ENCODE data around the gene RPL32. TPM values are rescaled to one million over a fixed set of nuclear protein-coding genes. Genes with fewer than 3 reads are reported as not detected.
"Not testable (repeated sequence)": the region's sequence is repeated elsewhere in the genome, so short reads cannot be mapped to it uniquely, and the experiment has no call there.

RPL32 gene
- total and polyA plus RNA-seq, 7 donors: 920 to 3,640 (median 1,772) TPM

DNA sequence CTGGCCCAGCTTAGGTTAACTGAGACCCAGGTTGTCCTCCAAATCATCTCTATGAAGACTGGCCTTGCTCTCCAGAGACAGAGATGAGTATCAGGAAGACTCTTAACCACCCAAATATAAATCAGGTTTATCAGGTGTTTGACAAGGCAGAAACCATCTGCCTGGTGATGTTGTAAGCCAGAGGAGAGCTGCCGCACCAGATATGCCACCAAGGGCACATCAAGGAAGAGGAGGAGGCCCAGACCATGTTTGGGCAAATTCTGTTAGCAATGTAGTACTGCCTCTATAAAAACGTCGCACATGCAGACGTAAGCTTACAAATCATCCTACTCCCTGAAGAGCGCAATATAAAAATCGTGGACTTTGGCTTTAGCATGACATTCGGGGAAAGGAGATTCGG is 21.0 kb upstream of the RPL32 start:
- no peak for TF ChIP-seq EP300 (IDR thresholded peaks at IDR 0.05)
- no peak for TF ChIP-seq POLR2AphosphoS5 (IDR thresholded peaks at IDR 0.05)
- TF ChIP-seq, protein P1, sequence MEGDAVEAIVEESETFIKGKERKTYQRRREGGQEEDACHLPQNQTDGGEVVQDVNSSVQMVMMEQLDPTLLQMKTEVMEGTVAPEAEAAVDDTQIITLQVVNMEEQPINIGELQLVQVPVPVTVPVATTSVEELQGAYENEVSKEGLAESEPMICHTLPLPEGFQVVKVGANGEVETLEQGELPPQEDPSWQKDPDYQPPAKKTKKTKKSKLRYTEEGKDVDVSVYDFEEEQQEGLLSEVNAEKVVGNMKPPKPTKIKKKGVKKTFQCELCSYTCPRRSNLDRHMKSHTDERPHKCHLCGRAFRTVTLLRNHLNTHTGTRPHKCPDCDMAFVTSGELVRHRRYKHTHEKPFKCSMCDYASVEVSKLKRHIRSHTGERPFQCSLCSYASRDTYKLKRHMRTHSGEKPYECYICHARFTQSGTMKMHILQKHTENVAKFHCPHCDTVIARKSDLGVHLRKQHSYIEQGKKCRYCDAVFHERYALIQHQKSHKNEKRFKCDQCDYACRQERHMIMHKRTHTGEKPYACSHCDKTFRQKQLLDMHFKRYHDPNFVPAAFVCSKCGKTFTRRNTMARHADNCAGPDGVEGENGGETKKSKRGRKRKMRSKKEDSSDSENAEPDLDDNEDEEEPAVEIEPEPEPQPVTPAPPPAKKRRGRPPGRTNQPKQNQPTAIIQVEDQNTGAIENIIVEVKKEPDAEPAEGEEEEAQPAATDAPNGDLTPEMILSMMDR (IDR thresholded peaks at IDR 0.05): no peak
- no peak for TF ChIP-seq POLR2A (IDR thresholded peaks at IDR 0.05)
- Histone ChIP-seq H3K27me3 (no peaks in the 10 kb centered on the region), H3K4me1 (no peaks in the 10 kb centered on the region), H3K36me3 (no peaks in the 10 kb centered on the region), H3K27ac (no peak overlapping the region), H3K4me3 (no peak overlapping the region), H3K9me3 (peaks cover 0 to 7% (median 2%) of the 10 kb centered on the region in 4 donors)
- 87 to 91% methylated on average over 8 of the region's 8 CpGs for WGBS, 2 donors
- intact Hi-C loops (cut with DNase I): no loop called here
- no peak for DNase-seq

DNA sequence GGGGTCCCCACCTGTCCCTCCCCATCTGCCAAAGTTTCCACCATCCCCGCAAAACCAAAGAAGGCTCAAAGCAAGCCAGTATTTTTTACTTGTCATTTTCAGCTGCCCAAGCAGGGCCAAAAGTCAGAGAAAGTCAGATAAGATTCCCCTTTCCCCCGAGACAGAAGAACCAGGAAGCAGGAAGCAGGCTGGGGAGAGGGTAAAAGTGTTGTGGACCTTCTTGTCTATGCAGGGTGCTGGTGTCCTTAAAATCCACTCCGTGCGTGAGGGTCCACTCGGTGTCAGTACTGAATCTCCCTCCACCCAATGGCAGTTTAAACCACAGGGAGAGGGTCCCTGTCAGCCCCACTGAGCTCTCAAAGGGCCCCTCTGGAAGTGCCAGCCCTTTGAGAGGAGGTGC is 20.2 kb upstream of the RPL32 start:
- H3K4me1 ChIP-seq: no peaks in the 10 kb centered on the region
- DNase-seq: no peak
- H3K4me3 ChIP-seq: no peak overlapping the region
- TF ChIP-seq POLR2A (IDR thresholded peaks at IDR 0.05) (no peak), EP300 (IDR thresholded peaks at IDR 0.05) (no peak), POLR2AphosphoS5 (IDR thresholded peaks at IDR 0.05) (no peak)
- TF ChIP-seq, protein P1 (IDR thresholded peaks at IDR 0.05): no peak
- H3K9me3 ChIP-seq: peaks cover 0 to 7% (median 2%) of the 10 kb centered on the region in 4 donors
- WGBS, 2 donors: 83 to 87% methylated on average over 5 of the region's 5 CpGs
- no peaks in the 10 kb centered on the region for H3K27me3 ChIP-seq
- intact Hi-C loops (cut with DNase I): no loop called here
- no peaks in the 10 kb centered on the region for H3K36me3 ChIP-seq
- H3K27ac ChIP-seq: no peak overlapping the region

DNA sequence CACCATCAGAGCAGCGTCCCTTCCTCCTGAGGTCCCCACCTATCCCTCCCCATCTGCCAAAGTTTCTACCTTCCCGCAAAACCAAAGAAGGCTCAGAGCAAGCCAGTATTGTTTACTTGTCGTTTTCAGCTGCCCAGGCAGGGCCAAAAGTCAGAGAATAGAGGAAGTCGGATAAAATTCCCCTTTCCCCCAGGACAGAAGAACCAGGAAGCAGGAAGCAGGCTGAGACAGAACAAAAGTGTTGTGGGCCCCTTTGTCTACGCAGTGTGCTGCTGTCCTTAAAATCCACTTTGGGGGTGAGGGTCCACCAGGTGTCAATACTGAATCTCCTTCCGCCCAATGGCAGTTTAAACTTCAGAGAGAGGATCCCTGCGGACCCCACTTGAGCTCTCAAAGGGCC is 18.5 kb upstream of the RPL32 start:
- TF ChIP-seq EP300 (IDR thresholded peaks at IDR 0.05) (no peak), POLR2A (IDR thresholded peaks at IDR 0.05) (no peak), POLR2AphosphoS5 (IDR thresholded peaks at IDR 0.05) (no peak)
- TF ChIP-seq, protein P1 (IDR thresholded peaks at IDR 0.05): no peak
- no peak for DNase-seq
- 48 to 68% methylated on average over 7 of the region's 7 CpGs for WGBS, 2 donors
- H3K36me3 ChIP-seq: no peaks in the 10 kb centered on the region
- no peak overlapping the region for H3K4me3 ChIP-seq
- no peak overlapping the region for H3K27ac ChIP-seq
- no peaks in the 10 kb centered on the region for H3K27me3 ChIP-seq
- intact Hi-C loops (cut with DNase I): loop anchor here (5.0 kb wide), 1 partner anchor 37 kb away; no protein-coding TSS in a partner anchor
- no peaks in the 10 kb centered on the region for H3K9me3 ChIP-seq
- H3K4me1 ChIP-seq: no peaks in the 10 kb centered on the region

DNA sequence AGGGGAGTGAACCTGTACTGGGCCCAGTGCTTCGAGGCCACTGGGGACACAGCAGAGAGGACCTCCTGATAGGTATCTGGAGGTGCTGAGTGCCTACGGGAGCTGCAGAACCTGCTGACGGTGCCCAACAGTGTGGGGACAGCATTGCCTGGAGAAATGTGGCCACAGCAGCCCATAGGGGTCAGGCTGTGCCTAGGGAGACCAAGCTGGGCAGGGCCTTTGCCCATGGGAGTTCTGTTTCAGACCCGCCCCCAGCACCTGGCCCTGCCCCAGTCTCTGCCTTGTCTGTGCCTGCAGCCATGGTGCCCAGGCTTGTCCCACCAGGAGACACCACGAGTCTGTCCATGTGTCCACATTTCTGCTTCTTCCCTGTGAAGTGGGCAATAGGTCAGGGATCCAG is 15.3 kb upstream of the RPL32 start:
- no peaks in the 10 kb centered on the region for H3K36me3 ChIP-seq
- no peaks in the 10 kb centered on the region for H3K4me1 ChIP-seq
- no peaks in the 10 kb centered on the region for H3K9me3 ChIP-seq
- intact Hi-C loops (cut with DNase I): loop anchor here (5.0 kb wide), 1 partner anchor 41 kb away; no protein-coding TSS in a partner anchor
- no peak overlapping the region for H3K4me3 ChIP-seq
- no peak overlapping the region for H3K27ac ChIP-seq
- no peaks in the 10 kb centered on the region for H3K27me3 ChIP-seq
- 83 to 85% methylated on average over 5 of the region's 5 CpGs for WGBS, 2 donors
- TF ChIP-seq POLR2A (IDR thresholded peaks at IDR 0.05) (no peak), POLR2AphosphoS5 (IDR thresholded peaks at IDR 0.05) (no peak), EP300 (IDR thresholded peaks at IDR 0.05) (no peak)
- TF ChIP-seq, protein P1 (IDR thresholded peaks at IDR 0.05): no peak
- DNase-seq: no peak

DNA sequence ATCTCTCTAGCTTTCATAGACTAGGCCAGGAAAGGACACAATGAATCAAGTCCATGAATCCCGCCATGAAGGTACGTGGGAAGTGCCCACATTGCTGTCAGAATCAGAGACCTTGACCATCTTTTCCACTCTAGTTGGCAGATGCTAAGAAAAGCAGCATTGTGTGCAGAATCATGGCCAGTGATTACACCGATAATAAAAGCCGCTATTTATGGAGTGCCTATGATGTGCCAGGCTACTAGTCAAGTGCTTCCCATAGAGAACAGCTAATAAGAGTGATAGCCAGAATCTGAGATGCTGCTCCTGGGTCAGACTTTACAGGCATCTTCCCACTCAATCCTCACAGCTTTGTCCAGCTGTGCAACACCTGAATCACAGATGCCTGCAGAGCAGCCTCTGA is 13.2 kb upstream of the RPL32 start:
- DNase-seq: no peak
- intact Hi-C loops (cut with DNase I): no loop called here
- H3K4me1 ChIP-seq: no peaks in the 10 kb centered on the region
- TF ChIP-seq, protein P1 (IDR thresholded peaks at IDR 0.05): no peak
- TF ChIP-seq POLR2A (IDR thresholded peaks at IDR 0.05): no peak
- TF ChIP-seq POLR2AphosphoS5 (IDR thresholded peaks at IDR 0.05): no peak
- TF ChIP-seq EP300 (IDR thresholded peaks at IDR 0.05): no peak
- H3K27me3 ChIP-seq: no peaks in the 10 kb centered on the region
- H3K9me3 ChIP-seq: no peaks in the 10 kb centered on the region
- no peak overlapping the region for H3K4me3 ChIP-seq
- no peak overlapping the region for H3K27ac ChIP-seq
- WGBS, 2 donors: 64 to 85% methylated on average over 4 of the region's 4 CpGs
- H3K36me3 ChIP-seq: no peaks in the 10 kb centered on the region

DNA sequence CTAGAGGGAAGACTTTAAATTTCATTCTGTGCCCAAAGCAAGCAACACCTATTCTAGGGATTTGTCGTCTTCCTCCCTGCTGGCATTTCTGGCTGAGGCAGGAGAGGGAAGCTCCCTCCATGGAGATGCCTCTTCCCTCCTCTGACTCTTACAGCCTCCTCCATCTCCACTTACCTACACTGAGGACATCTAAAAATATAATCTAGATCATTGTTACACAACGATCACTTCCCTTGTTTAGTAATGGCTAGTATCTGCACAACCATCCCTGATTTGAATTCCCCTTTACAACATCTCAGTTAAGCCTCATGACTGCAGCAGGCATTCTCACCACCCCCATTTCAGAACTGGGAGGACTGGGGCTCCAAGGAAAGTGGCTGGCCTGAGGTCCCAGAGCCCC is 12.5 kb upstream of the RPL32 start:
- DNase-seq: not testable (repeated sequence)

More for the DNA sequence above, 12.5 kb upstream of the RPL32 start:
- H3K36me3 ChIP-seq; H3K27ac ChIP-seq; intact Hi-C loops (cut with DNase I); H3K27me3 ChIP-seq; H3K9me3 ChIP-seq; H3K4me3 ChIP-seq; H3K4me1 ChIP-seq: not testable (repeated sequence)
- WGBS, 2 donors: 74 to 77% methylated on average over 2 of the region's 2 CpGs

All from sigmoid colon (tissue), 7 donors.